HepG2 (cell line): ENCODE measurements around the gene TRPT1. TPM values are rescaled to one million over a fixed set of nuclear protein-coding genes. Genes with fewer than 3 reads are reported as not detected.

Source experiments
- ATAC-seq: fragments of 200-7000 bp; cut with Tn5 transposase; 3 replicates; pipeline ENCODE4 v1.9.1; 2020; ENCODE audit warnings: mild to moderate bottlenecking, moderate library complexity
- BruUV-seq: library from RNA; stranded (reverse); fragments of 400-500 nt; replicated peaks from 2 replicates; lab custom pipeline; 2021; lab: Mats Ljungman, UMichigan
- CTCF ChIA-PET: fragments of 300-600 bp; formaldehyde crosslinking; extraction: SDS; loops from one replicate; lab custom pipeline; 2021; ENCODE audit warnings: low total read pairs, inconsistent platforms, low intra/inter-chr PET ratio; lab: Yijun Ruan, JAX
- POLR2A ChIA-PET: fragments of 350-600 bp; sonication (Branson Sonifier 250); formaldehyde crosslinking; loops from one replicate; lab custom pipeline; 2020; ENCODE audit warnings: antibody characterized with exemption, inconsistent platforms; lab: Yijun Ruan, JAX
- DNase-seq: peaks from one replicate; pipeline ENCODE4 v3.0.0-alpha.2; 2015; ENCODE audit warnings: low spot score
- FAIRE-seq: peaks from 3 replicates; lab custom pipeline; 2011; peaks lifted over from hg19 to GRCh38; lab: Jason Lieb, UNC
- H2AFZ ChIP-seq: one replicate; pipeline ENCODE4 v1.6.1; 2011; ENCODE audit warnings: low read length, inconsistent platforms
- H3K27ac ChIP-seq: fragments of 300-600 bp; 3 replicates; pipeline ENCODE4 v1.8.0; 2011; ENCODE audit warnings: mixed run types, mild to moderate bottlenecking, mixed read lengths, low read length, inconsistent platforms; ENCODE audit not compliant: insufficient read depth; ENCODE audit errors: extremely low read length
- H3K27me3 ChIP-seq, 2 experiments: fragments of 200-600 bp in 1 of 2; 2 replicates in 1 of 2; 3 replicates in 1 of 2; pipeline versions ENCODE4 v1.6.0 to v1.8.0; 2011; ENCODE audit warnings: low read length in 2 of 2, mild to moderate bottlenecking in 2 of 2, moderate library complexity in 2 of 2, inconsistent platforms in 1 of 2; ENCODE audit not compliant: insufficient read depth in 2 of 2, control insufficient read depth in 1 of 2
- H3K36me3 ChIP-seq, 2 experiments: fragments of 200-600 bp in 1 of 2; replicated peaks in 1 of 2; 2 replicates in 1 of 2; 3 replicates in 1 of 2; pipeline versions ENCODE4 v1.5.1 to v1.8.0; 2011; ENCODE audit warnings: low read length in 2 of 2, inconsistent platforms in 1 of 2; ENCODE audit not compliant: insufficient read depth in 2 of 2, control insufficient read depth in 1 of 2
- H3K4me1 ChIP-seq: 2 replicates; pipeline ENCODE4 v1.5.1; 2012; ENCODE audit warnings: low read length, inconsistent platforms; ENCODE audit not compliant: insufficient read depth
- H3K4me2 ChIP-seq: 2 replicates; pipeline ENCODE4 v1.6.0; 2011; ENCODE audit warnings: low read depth, low read length, inconsistent platforms
- H3K4me3 ChIP-seq, 3 experiments: fragments of 200-600 bp in 1 of 3; sonication (generic), shearing (Covaris generic) in 1 of 3; replicated peaks in 1 of 3; 2 replicates each; pipeline ENCODE4 v1.5.1; 2011 to 2016; ENCODE audit warnings: low read length in 3 of 3, inconsistent platforms in 2 of 3, low read depth in 2 of 3, mild to moderate bottlenecking in 2 of 3, control low read depth in 1 of 3, mixed read lengths in 1 of 3; ENCODE audit not compliant: insufficient read depth in 1 of 3
- H3K79me2 ChIP-seq: one replicate; pipeline ENCODE4 v1.6.1; 2011; ENCODE audit warnings: low read length, inconsistent platforms; ENCODE audit not compliant: insufficient read depth
- H3K9ac ChIP-seq: 2 replicates; pipeline ENCODE4 v1.6.0; 2011; ENCODE audit warnings: mild to moderate bottlenecking, low read depth, low read length, inconsistent platforms; ENCODE audit not compliant: insufficient read depth
- H3K9me3 ChIP-seq: 2 replicates; pipeline ENCODE4 v1.5.1; 2012; ENCODE audit warnings: mild to moderate bottlenecking, low read length
- H4K20me1 ChIP-seq: 2 replicates; pipeline ENCODE4 v1.6.0; 2011; ENCODE audit warnings: inconsistent platforms, mild to moderate bottlenecking, low read length, moderate library complexity; ENCODE audit not compliant: insufficient read depth
- ARNT2 ChIP-seq: sonication (generic); formaldehyde crosslinking; IDR thresholded peaks from 2 replicates; pipeline ENCODE4 v1.8.0; 2022; ENCODE audit warnings: mild to moderate bottlenecking, low read depth, missing genetic modification reagents, moderate library complexity
- NR2F2 ChIP-seq: IDR thresholded peaks from 2 replicates; pipeline ENCODE4 v1.6.1; 2012; ENCODE audit warnings: low read depth, inconsistent platforms, borderline replicate concordance
- POLR2AphosphoS5 ChIP-seq: IDR thresholded peaks from 2 replicates; pipeline ENCODE4 v1.6.1; 2012; ENCODE audit warnings: low read depth, low read length
- RARA ChIP-seq: IDR thresholded peaks from 2 replicates; pipeline ENCODE4 v1.6.1; 2016; ENCODE audit warnings: missing genetic modification reagents, missing compliant biosample characterization
- REL ChIP-seq: sonication (generic); formaldehyde crosslinking; conservative IDR thresholded peaks from 2 replicates; pipeline ENCODE4 v1.8.0; 2022; ENCODE audit warnings: mild to moderate bottlenecking, missing genetic modification reagents, moderate library complexity
- SMARCE1 ChIP-seq: fragments of 450-650 bp; IDR thresholded peaks from 2 replicates; pipeline ENCODE4 v1.6.1; 2017; ENCODE audit warnings: borderline replicate concordance
- SOX5 ChIP-seq: IDR thresholded peaks from 2 replicates; pipeline ENCODE4 v1.6.1; 2016; ENCODE audit warnings: borderline replicate concordance
- ZBTB1 ChIP-seq: sonication (generic); formaldehyde crosslinking; IDR thresholded peaks from 2 replicates; pipeline ENCODE4 v1.4.0; 2020; ENCODE audit warnings: missing genetic modification reagents, borderline replicate concordance
- ZBTB20 ChIP-seq: sonication (generic); formaldehyde crosslinking; IDR thresholded peaks from 2 replicates; pipeline ENCODE4 v1.8.1; 2023; ENCODE audit warnings: missing genetic modification reagents, low read depth, mild to moderate bottlenecking, borderline replicate concordance
- ZBTB33 ChIP-seq: sonication (generic); formaldehyde crosslinking; IDR thresholded peaks from 2 replicates; pipeline ENCODE4 v1.4.0; 2020; ENCODE audit warnings: missing genetic modification reagents
- ZFP90 ChIP-seq: sonication (generic); formaldehyde crosslinking; IDR thresholded peaks from 2 replicates; pipeline ENCODE4 v1.8.0; 2022; ENCODE audit warnings: missing genetic modification reagents, mild to moderate bottlenecking, inconsistent platforms, borderline replicate concordance
- ZKSCAN5 ChIP-seq: sonication (generic); formaldehyde crosslinking; IDR thresholded peaks from 2 replicates; pipeline ENCODE4 v1.5.1; 2020; ENCODE audit warnings: mild to moderate bottlenecking, missing genetic modification reagents
- ZMYM2 ChIP-seq: sonication (generic); formaldehyde crosslinking; IDR thresholded peaks from 2 replicates; pipeline ENCODE4 v1.8.0; 2022; ENCODE audit warnings: mild to moderate bottlenecking, missing genetic modification reagents
- ZNF329 ChIP-seq: sonication (generic); formaldehyde crosslinking; IDR thresholded peaks from 2 replicates; pipeline ENCODE4 v1.9.0; 2021; ENCODE audit warnings: low read depth, mild to moderate bottlenecking, missing genetic modification reagents
- ZNF460 ChIP-seq: sonication (generic); formaldehyde crosslinking; IDR thresholded peaks from 2 replicates; pipeline ENCODE4 v1.5.1; 2020; ENCODE audit warnings: missing genetic modification reagents, mild to moderate bottlenecking, borderline replicate concordance
- ZNF547 ChIP-seq: sonication (generic); formaldehyde crosslinking; IDR thresholded peaks from 2 replicates; pipeline ENCODE4 v1.5.1; 2020; ENCODE audit warnings: mild to moderate bottlenecking, missing genetic modification reagents
- ZNF770 ChIP-seq: sonication (generic); formaldehyde crosslinking; IDR thresholded peaks from 2 replicates; pipeline ENCODE4 v1.5.0; 2020; ENCODE audit warnings: mild to moderate bottlenecking, missing genetic modification reagents
- ZSCAN31 ChIP-seq: sonication (generic); formaldehyde crosslinking; IDR thresholded peaks from 2 replicates; pipeline ENCODE4 v1.5.0; 2020; ENCODE audit warnings: low read depth, mild to moderate bottlenecking, missing genetic modification reagents
- ZSCAN9 ChIP-seq: IDR thresholded peaks from 2 replicates; pipeline ENCODE4 v1.6.1; 2016; ENCODE audit warnings: borderline replicate concordance
- ZUFSP ChIP-seq: sonication (generic); formaldehyde crosslinking; IDR thresholded peaks from 2 replicates; pipeline ENCODE4 v1.9.0; 2021; ENCODE audit warnings: missing genetic modification reagents, mild to moderate bottlenecking, borderline replicate concordance
- WGBS: methylation state at CpG from one replicate; pipeline ENCODE4 v1.1.6; 2017; ENCODE audit warnings: low lambda C conversion rate; 5-methylcytosine and 5-hydroxymethylcytosine counted together
- in situ Hi-C: cut with HindIII; loops from 2 replicates; pipeline ENCODE4 v1.10.0; 2017; ENCODE audit warnings: low pct_unique_long_range_greater_than_20kb; ENCODE audit not compliant: extremely low pct_ligation_motif_present
- intact Hi-C: fragments of 100-400 bp; cut with micrococcal nuclease; formaldehyde crosslinking; loops from one replicate; pipeline ENCODE4 v1.10.0; 2022; ENCODE audit not compliant: unreplicated experiment
- polyA plus RNA-seq, 8 experiments: library from polyadenylated mRNA; depleted of rRNA in 3 of 8; stranded (reverse) in 7 of 8; unstranded in 1 of 8; fragments of >200 nt; fragmentation: Illumina TruSeq in 4 of 8; extraction: Trizol in 4 of 8; gene quantifications; 2 replicates each; pipeline versions ENCODE4 v1.2.1 to v1.2.3, GENCODE V29; 2011 to 2016; ENCODE audit warnings: low read depth in 4 of 8, missing spikeins in 1 of 8, mixed read lengths in 1 of 8; ENCODE audit not compliant: insufficient read depth in 1 of 8
- total RNA-seq, 5 experiments: library from RNA; depleted of rRNA; stranded (reverse); fragments of >200 nt; fragmentation: Illumina TruSeq; extraction: Trizol; gene quantifications; 2 replicates each; pipeline ENCODE4 v1.2.3, GENCODE V29; 2016; ENCODE audit warnings: low read depth in 1 of 5

The TRPT1 gene
- total and polyA plus RNA-seq, 2 of the 13 experiments (the other 11 are each of a cell fraction or from before 2014, with no cell fraction given), result 24.8 to 40.7 TPM

GRCh38 chr11:64234647-64235379 is 8.8 kb upstream of the TRPT1 start:
- ChIA-PET CTCF (no interaction called here), POLR2A (interaction anchor here (0.6 to 1.8 kb wide), 3 partner anchors 8 to 49 kb away, joined by 3 to 7 read pairs (median 6); partner anchors contain the start of genes NUDT22, STIP1 and TRPT1)
- no peak for FAIRE-seq
- Histone ChIP-seq H3K9me3 (no peaks in the 10 kb centered on the region), H3K27ac (peak overlapping the region; percentile 43), H3K79me2 (peaks cover 3% of the 10 kb centered on the region), H3K9ac (peak overlapping the region; percentile 58), H3K27me3 (no peaks in the 10 kb centered on the region), H3K4me2 (peak overlapping the region; percentile 76), H3K36me3 (no peaks in the 10 kb centered on the region; a peak in 1 of 5 replicates), H4K20me1 (no peaks in the 10 kb centered on the region), H3K4me3 (peak overlapping the region; percentile 60 to 80 (median 76)), H2AFZ (no peak overlapping the region), H3K4me1 (peaks cover 70% of the 10 kb centered on the region)
- BruUV-seq, result no TSS peak
- in situ Hi-C loops, result no loop called here
- no peak for DNase-seq
- intact Hi-C loops, result no loop called here
- WGBS, result 72% methylated on average over 3 of the region's 80 CpGs
- peak; percentile 50 for ATAC-seq
- no peak for TF ChIP-seq ZUFSP (CRISPR knock-in tag)
- TF ChIP-seq ZMYM2 (CRISPR knock-in tag), result no peak
- no peak for TF ChIP-seq ZBTB33 (CRISPR knock-in tag)
- no peak for TF ChIP-seq ZKSCAN5 (CRISPR knock-in tag)
- TF ChIP-seq ZNF547 (CRISPR knock-in tag), result no peak; the same call in 1 of the 2 replicates
- TF ChIP-seq ZSCAN9, result no peak
- TF ChIP-seq ZFP90 (CRISPR knock-in tag), result no peak
- TF ChIP-seq ZNF770 (CRISPR knock-in tag), result no peak
- no peak for TF ChIP-seq ZNF329
- peak; percentile 17; the same call in 1 of the 2 replicates for TF ChIP-seq SOX5
- TF ChIP-seq NR2F2, result no peak
- peak; percentile 54 for TF ChIP-seq RARA (CRISPR knock-in tag)
- no peak for TF ChIP-seq ZSCAN31
- TF ChIP-seq ARNT2 (CRISPR knock-in tag), result 0 out of 2 replicates have a peak, but pooled peaks have one; percentile 50
- no peak for TF ChIP-seq POLR2AphosphoS5
- no peak for TF ChIP-seq ZNF460 (CRISPR knock-in tag)
- no peak for TF ChIP-seq SMARCE1
- no peak for TF ChIP-seq ZBTB1 (CRISPR knock-in tag)
- TF ChIP-seq REL (CRISPR knock-in tag), result no peak; the same call in 1 of the 2 replicates
- no peak for TF ChIP-seq ZBTB20 (CRISPR knock-in tag)
